Stimulated activated CD4-positive, alpha-beta T cell treated with anti-CD3 and anti-CD28 coated beads, Interleukin-4, amount 100 ng/mL, for 4 hours (primary cell): ENCODE measurements around the gene SCFD2.
"Not testable (repeated sequence)": the region's sequence is repeated elsewhere in the genome, so short reads cannot be mapped to it uniquely, and the experiment has no call there.

Source experiments
- DNase-seq, 2 experiments: peaks; one replicate each; pipeline ENCODE4 v3.0.0-alpha.2; 2020

The SCFD2 gene

GRCh38 chr4:53365486-53366300 is at the start of gene SCFD2:
Gene SCFD2 (minus strand): TSS chr4:53366061.
- DNase-seq = peak; percentile 91 to 96

DNA sequence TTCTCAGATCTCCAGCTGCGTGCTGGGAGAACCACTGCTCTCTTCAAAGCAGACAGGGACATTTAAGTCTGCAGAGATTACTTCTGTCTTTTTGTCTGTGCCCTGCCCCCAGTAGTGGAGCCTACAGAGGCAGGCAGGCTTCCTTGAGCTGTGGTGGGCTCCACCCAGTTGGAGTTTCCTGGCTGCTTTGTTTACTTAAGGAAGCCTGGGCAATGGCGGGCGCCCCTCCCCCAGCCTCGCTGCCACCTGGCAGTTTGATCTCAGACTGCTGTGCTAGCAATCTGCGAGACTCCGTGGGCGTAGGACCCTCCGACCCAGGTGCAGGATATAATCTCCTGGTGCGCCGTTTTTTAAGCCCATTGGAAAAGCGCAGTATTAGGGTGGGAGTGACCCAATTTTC is 43.6 kb upstream of the SCFD2 start:
- DNase-seq = not testable (repeated sequence)

DNA sequence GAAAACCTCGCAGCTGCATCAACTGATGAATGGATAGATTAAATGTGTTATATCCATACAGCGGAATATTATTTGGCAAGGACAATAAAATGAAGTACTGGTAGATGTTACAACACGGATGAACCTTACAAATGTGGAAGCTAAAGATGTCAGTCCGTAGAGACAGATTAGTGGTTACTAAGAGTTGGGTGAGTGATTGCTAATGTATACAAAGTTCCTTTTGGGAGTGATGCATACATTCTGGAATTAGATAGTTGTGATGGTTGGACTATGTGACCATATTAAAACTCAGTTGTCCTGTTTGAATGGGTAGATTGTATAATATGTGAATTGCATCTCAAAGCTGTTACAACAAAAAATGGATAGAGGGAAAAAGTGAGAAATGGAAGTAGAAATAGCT is 14.4 kb upstream of the SCFD2 start:
- DNase-seq = no peak

DNA sequence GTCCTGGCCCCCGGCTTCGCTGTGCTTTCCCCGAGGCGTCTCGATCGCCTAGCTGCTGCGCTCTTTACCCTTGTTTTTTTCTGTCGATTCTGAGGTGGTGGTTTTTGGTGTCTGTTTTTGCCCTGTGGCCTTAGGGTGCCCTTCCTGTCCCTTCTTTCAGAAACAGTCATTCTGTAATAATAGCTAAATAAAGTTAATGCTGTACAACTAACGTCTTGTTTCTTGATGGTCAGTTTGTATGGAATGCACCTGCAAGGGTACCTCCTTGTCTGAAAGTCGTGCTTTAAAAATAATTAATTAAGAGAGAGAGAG is 12.3 kb upstream of the SCFD2 start:
- no peak for DNase-seq

GRCh38 chr4:53377319-53378170 is 11.7 kb upstream of the SCFD2 start, which contains the start of gene FIP1L1:
Gene FIP1L1 (plus strand): TSS chr4:53377641. CDS start chr4:53377839, 198 bp downstream.
- DNase-seq = peak; percentile 95 to 97

DNA sequence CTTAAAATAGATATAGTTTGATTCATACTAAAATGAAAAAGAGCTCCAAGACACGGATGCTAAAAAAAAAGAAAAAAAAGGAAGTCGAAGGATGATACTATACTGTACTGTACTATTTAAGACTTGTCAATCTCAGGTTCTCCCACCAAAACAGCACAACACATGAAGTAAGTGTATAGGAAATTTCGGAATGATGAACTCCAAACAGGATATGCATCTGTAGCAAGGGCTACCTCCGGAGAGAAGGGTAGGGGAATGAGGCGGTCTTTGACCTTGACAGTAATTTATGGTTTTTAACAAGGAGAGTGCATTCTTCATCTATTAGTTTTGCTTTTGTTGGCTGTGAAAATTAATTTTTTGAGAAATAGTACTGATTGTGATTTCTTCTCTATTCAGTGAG is 11.0 kb upstream of the SCFD2 start:
- no peak for DNase-seq

- DNase-seq = no peak
These were observed 9.0 kb upstream of the SCFD2 start for GRCh38 chr4:53374777-53375258.

GRCh38 chr4:53371843-53372521 is 6.1 kb upstream of the SCFD2 start:
- no peak for DNase-seq

- no peak for DNase-seq
These were observed 5.2 kb upstream of the SCFD2 start for GRCh38 chr4:53371049-53371448.

GRCh38 chr4:53367721-53368120 is 1.9 kb upstream of the SCFD2 start:
- DNase-seq = no peak

DNA sequence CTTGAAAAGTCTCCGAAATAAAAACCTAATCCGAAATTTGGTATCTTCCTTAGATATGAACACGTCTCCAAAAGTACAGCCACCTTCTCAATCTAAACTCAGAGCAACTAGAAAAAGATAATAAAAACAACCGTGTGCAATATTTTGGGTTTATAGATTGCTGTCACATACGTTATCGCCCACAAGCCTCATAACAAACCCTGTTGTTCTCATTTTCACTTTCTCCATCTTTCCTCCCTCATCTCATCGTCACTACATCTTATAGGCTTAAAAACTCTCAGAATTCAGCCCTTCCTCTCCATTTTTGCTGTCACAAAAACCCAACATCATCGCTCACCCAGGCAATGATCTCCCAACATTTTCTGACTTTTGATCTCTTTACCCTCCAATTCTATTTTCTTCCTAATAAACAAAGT is 448 bp upstream of the SCFD2 start:
- DNase-seq = no peak

DNA sequence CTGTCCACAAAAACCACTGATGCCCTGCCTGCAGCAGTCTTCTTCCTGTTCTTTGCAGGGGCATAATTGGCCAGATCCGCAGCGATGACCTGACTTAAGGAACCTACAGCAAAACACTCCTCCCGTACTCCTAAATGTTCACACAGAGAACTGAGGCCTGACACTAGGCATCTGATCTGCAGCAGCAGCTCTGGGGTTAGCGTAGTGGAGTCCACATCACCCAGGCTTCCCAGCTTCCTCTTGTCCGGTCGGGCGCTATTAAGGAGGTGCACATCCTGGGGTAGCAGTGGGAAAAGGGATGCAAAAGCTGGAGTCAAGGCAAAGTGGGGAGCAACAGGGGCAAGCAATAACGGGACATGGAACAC is 758 bp downstream of the SCFD2 start:
- DNase-seq = peak in 1 of 2 experiments; percentile 2

- no peak for DNase-seq
These were observed 1.2 kb downstream of the SCFD2 start for GRCh38 chr4:53364624-53365023.

GRCh38 chr4:53362093-53362492 is 3.8 kb downstream of the SCFD2 start:
- DNase-seq = no peak

GRCh38 chr4:53361451-53361850 is 4.4 kb downstream of the SCFD2 start:
- DNase-seq = no peak

GRCh38 chr4:53355930-53356521 is 9.8 kb downstream of the SCFD2 start:
- DNase-seq = no peak

GRCh38 chr4:53354012-53354722 is 11.7 kb downstream of the SCFD2 start:
- DNase-seq = no peak

DNA sequence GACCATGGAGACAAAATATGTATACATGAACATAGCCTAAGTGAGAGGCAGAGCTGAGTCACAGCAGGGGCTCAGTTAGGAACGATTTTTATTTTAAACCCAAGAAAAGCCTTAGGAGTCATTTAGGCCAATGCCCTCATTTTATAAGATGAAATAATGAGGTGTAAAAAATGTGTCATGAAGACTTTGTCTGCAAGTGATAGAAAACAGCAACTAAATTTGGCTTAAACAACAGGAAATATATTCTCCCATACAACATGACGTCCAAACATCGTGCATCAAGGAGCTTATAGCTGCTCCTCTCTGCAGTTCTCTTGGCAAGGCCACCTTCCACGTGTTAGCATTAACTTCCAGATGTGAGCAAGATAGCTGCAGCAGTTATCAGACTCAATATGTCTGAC is 16.8 kb downstream of the SCFD2 start:
- no peak for DNase-seq

DNA sequence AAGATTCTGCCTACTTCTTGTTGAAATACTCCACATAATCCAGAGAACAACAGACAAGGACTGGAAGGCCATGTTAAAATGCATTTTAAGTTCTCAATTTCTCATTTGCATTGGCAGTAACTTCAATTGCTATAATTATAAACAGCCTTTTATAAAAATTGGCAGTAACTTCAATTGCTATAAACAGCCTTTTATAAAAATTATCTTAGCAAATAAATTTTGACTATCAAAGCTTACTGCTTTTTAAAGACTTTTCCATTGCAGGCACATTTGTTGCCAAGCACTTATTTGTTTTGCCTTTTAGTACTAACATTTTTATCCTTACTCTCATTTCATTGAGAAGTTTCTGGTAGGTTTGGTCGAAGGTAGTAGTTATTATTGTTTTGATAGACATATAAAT is 17.8 kb downstream of the SCFD2 start:
- DNase-seq = no peak

DNA sequence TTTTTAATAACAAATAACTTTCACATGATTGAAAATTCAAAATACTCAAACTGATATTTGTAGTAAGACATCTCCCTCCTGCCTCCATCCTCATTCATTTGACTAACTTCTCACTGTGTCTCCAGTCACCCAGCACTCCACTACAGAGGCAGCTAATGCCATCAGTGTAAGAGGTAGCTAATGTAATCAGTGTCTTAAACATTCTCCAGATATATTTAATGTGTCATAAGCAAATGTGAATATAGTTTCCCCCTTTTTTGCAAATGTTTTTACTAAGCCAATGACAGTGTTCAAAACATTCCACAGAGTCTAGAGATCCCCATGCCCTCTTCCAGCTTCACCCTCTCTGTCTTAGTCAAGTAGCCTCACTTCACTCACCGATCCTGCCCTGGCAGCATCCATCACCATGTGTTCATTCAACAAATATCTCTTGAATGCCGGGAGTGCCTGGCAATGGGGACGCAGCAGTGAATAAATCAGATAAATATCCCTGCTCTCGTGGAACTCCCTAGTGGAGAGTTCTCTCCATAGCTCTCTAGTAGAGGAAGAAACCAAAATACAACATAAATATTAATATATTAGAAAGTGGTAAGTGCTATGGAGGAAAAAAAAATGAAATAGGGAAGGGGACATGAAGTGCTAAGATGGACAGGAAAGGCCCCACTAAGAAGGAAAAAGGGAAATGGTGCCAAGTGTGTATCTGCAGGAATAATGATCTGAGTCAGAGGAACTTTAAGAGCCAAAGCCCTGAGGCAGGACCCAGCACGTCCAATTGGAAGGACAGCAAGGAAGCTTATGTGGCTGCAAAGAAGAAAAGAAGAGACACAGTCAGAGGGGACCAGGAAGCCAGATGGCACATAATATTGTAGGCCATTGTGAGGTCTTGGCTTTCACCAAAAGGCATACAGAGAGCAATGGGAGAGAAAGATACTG is 18.7 kb downstream of the SCFD2 start:
- no peak for DNase-seq

DNA sequence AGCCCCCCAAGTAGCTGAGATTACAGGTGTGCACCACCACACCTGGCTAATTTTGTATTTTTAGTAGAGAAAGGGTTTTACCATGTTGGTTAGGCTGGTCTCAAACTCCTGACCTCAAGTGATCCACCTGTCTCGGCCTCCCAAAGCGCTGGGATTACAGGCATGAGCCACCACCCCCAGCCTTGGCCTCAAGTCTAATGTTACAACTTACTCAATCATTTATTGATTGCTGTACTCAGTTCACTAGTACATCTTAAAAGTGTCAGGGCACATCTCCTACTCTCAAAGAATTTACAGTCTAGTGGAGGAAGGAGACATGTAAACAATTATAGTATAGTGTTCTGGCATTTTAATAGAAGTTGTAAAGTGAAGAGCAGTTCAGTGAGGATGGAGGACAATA is 19.5 kb downstream of the SCFD2 start:
- DNase-seq = not testable (repeated sequence)
